GM23338 (cell line): ENCODE data around the gene CCDC73. TPM values are rescaled to one million over a fixed set of nuclear protein-coding genes. Genes with fewer than 3 reads are reported as not detected.

Experiments
- ATAC-seq: fragments of 200-7000 bp; cut with Tn5 transposase; 3 replicates; pipeline ENCODE4 v1.9.1; 2020
- DNase-seq: peaks from one replicate; pipeline ENCODE4 v3.0.0-alpha.2; 2015; ENCODE audit warnings: low spot score
- H2AFZ ChIP-seq: fragments of 200-600 bp; sonication (generic); 2 replicates; pipeline ENCODE4 v1.8.0; 2016; ENCODE audit warnings: antibody characterized with exemption, mild to moderate bottlenecking, moderate library complexity
- H3F3A ChIP-seq: fragments of 200-600 bp; sonication (generic); replicated peaks from 2 replicates; pipeline ENCODE4 v1.8.0; 2017; ENCODE audit warnings: antibody characterized with exemption, mixed run types, low read depth
- H3K27ac ChIP-seq: fragments of 200-600 bp; sonication (generic); 2 replicates; pipeline ENCODE4 v1.6.1; 2016; ENCODE audit warnings: low read depth
- H3K27me3 ChIP-seq: fragments of 200-600 bp; sonication (generic); 2 replicates; pipeline ENCODE4 v1.8.0; 2016; ENCODE audit warnings: mild to moderate bottlenecking, mixed run types, moderate library complexity; ENCODE audit not compliant: insufficient read depth
- H3K36me3 ChIP-seq: fragments of 200-600 bp; sonication (generic); 2 replicates; pipeline ENCODE4 v1.8.0; 2016; ENCODE audit warnings: mild to moderate bottlenecking; ENCODE audit not compliant: insufficient read depth
- H3K4me1 ChIP-seq: fragments of 200-600 bp; sonication (generic); 2 replicates; pipeline ENCODE4 v1.8.0; 2016; ENCODE audit warnings: mild to moderate bottlenecking, moderate library complexity; ENCODE audit not compliant: insufficient read depth
- H3K4me2 ChIP-seq: fragments of 200-600 bp; sonication (generic); 2 replicates; pipeline ENCODE4 v1.7.1; 2017; ENCODE audit warnings: mixed run types
- H3K4me3 ChIP-seq: fragments of 200-600 bp; sonication (generic); 2 replicates; pipeline ENCODE4 v1.6.1; 2016; ENCODE audit warnings: mixed run types
- H3K79me2 ChIP-seq: fragments of 200-600 bp; sonication (generic); replicated peaks from 2 replicates; pipeline ENCODE4 v1.8.0; 2017; ENCODE audit warnings: mild to moderate bottlenecking; ENCODE audit not compliant: insufficient read depth
- H3K9me2 ChIP-seq: fragments of 200-600 bp; sonication (generic); 2 replicates; pipeline ENCODE4 v1.8.0; 2017; ENCODE audit not compliant: insufficient read depth
- H4K20me1 ChIP-seq: fragments of 200-600 bp; sonication (generic); replicated peaks from 2 replicates; pipeline ENCODE4 v1.8.0; 2017; ENCODE audit warnings: mild to moderate bottlenecking; ENCODE audit not compliant: insufficient read depth
- H3K27ac Mint-ChIP-seq: 2 replicates; pipeline ENCODE4 v1.8.0; 2020; ENCODE audit warnings: inconsistent platforms, mild to moderate bottlenecking, moderate library complexity, mixed read lengths
- H3K27me3 Mint-ChIP-seq: 3 replicates; pipeline ENCODE4 v1.8.0; 2022; ENCODE audit warnings: low read depth, mild to moderate bottlenecking, moderate library complexity, mixed read lengths, inconsistent platforms; ENCODE audit not compliant: insufficient read depth, poor library complexity
- H3K36me3 Mint-ChIP-seq: 3 replicates; pipeline ENCODE4 v1.8.0; 2021; ENCODE audit warnings: low read depth, mild to moderate bottlenecking, inconsistent platforms, moderate library complexity, mixed read lengths
- H3K4me1 Mint-ChIP-seq: 3 replicates; pipeline ENCODE4 v1.8.0; 2020; ENCODE audit warnings: mild to moderate bottlenecking, inconsistent platforms, mixed read lengths
- H3K4me3 Mint-ChIP-seq: 3 replicates; pipeline ENCODE4 v1.8.0; 2021; ENCODE audit warnings: moderate library complexity, mild to moderate bottlenecking, inconsistent platforms, mixed read lengths
- H3K9me3 Mint-ChIP-seq: 3 replicates; pipeline ENCODE4 v1.8.0; 2020; ENCODE audit warnings: moderate library complexity, mild to moderate bottlenecking, inconsistent platforms, mixed read lengths
- CREB1 ChIP-seq: fragments of 250-450 bp; sonication (Bioruptor Pico); IDR thresholded peaks from 2 replicates; pipeline ENCODE4 v1.5.0; 2020; ENCODE audit warnings: low read depth, mild to moderate bottlenecking, moderate library complexity
- CTCF ChIP-seq, 2 experiments: fragments of 200-600 bp in 1 of 2; sonication (generic) in 1 of 2; conservative IDR thresholded peaks; 2 replicates each; pipeline versions ENCODE4 v1.5.1 to v1.6.1; 2016 to 2017; ENCODE audit warnings: antibody characterized with exemption in 2 of 2, low read depth in 2 of 2, mild to moderate bottlenecking in 2 of 2, moderate library complexity in 1 of 2
- EZH2 ChIP-seq: fragments of 200-600 bp; sonication (generic); IDR thresholded peaks from one replicate; pipeline ENCODE4 v1.8.0; 2017; ENCODE audit warnings: antibody characterized with exemption, mild to moderate bottlenecking, low read depth; ENCODE audit not compliant: unreplicated experiment
- JUNB ChIP-seq: IDR thresholded peaks from one replicate; pipeline ENCODE4 v1.6.1; 2016; ENCODE audit warnings: antibody characterized with exemption; ENCODE audit not compliant: unreplicated experiment
- STAT1 ChIP-seq: IDR thresholded peaks from one replicate; pipeline ENCODE4 v1.6.1; 2016; ENCODE audit warnings: antibody characterized with exemption; ENCODE audit not compliant: unreplicated experiment
- ZNF114 ChIP-seq: fragments of 250-450 bp; sonication (Bioruptor Pico); IDR thresholded peaks from 2 replicates; pipeline ENCODE4 v1.5.0; 2020; ENCODE audit warnings: mild to moderate bottlenecking, moderate library complexity
- ZNF331 ChIP-seq: fragments of 250-450 bp; sonication (Bioruptor Pico); IDR thresholded peaks from 2 replicates; pipeline ENCODE4 v1.5.0; 2020; ENCODE audit warnings: low read depth, mild to moderate bottlenecking, moderate library complexity
- long read RNA-seq: library from polyadenylated mRNA; unstranded; transcript quantifications from one replicate; pipeline ENCODE4 v2.0.0, GENCODE V29; 2020; ENCODE audit not compliant: unreplicated experiment
- polyA plus RNA-seq: library from polyadenylated mRNA; unstranded; fragments of >200 nt; fragmentation: Nextera tagmentation; extraction: Ambion mirVana; gene quantifications from 2 replicates; pipeline ENCODE4 v1.2.1, GENCODE V29; 2016
- total RNA-seq: library from RNA; depleted of rRNA; stranded (reverse); fragments of >200 nt; shearing (Covaris generic); gene quantifications from 2 replicates; pipeline ENCODE4 v1.2.3, GENCODE V29; 2014; rRNA removed
- TF ChIP-seq, protein P1 (sequence below): IDR thresholded peaks from one replicate; pipeline ENCODE4 v1.6.1; 2018; ENCODE audit warnings: antibody characterized with exemption; ENCODE audit not compliant: unreplicated experiment
- TF ChIP-seq, protein P2 (sequence below): IDR thresholded peaks from 2 replicates; pipeline ENCODE4 v1.6.1; 2016; ENCODE audit warnings: antibody characterized with exemption

CCDC73 gene
- total RNA-seq (0.08 TPM in 1 of 2 replicates, not detected in the other), polyA plus RNA-seq (0.06 and 0.17 TPM in 2 replicates)
- long read RNA-seq, partial matches to known transcripts: 0 of 1 reads
- long read RNA-seq, other reads (novel, unspliced or antisense): 1 of 1 reads

- 0 out of 2 replicates have a peak within 1 kb of the TSS, but pooled peaks have one; percentile 2 for H2AFZ ChIP-seq
- no peak within 1 kb of the TSS for H3K27ac Mint-ChIP-seq
Observed at GRCh38 chr11:32794439-32794838, at the start of gene CCDC73. Gene CCDC73 (minus strand): TSS chr11:32794662. CDS start chr11:32760243, 34,419 bp downstream.

DNA sequence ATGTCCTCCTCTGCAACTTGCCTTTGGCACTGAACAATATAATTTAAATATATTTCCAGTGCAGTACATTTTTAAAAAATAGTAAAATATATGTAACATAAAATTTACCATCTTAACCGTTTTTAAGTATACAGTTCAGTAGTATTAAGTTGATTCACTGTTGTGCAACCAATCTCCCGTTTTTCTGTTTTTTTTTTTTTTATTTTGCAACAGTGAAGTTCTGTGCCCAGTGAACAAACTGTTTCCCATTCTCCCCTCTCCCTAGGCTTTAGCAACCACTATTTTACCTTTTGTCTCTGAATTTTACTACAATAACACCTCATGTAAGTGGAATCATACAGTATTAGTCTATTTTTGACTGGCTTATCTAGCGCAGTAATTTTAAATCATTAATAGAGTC lies 49.1 kb upstream of the CCDC73 start:
- no peak for ATAC-seq
- Histone ChIP-seq H3K36me3 (no peaks in the 10 kb centered on the region), H3K79me2 (no peaks in the 10 kb centered on the region), H2AFZ (no peak overlapping the region), H3K4me1 (no peaks in the 10 kb centered on the region), H3F3A (no peaks in the 10 kb centered on the region), H3K27me3 (no peaks in the 10 kb centered on the region), H3K9me2 (no peaks in the 10 kb centered on the region), H3K4me2 (no peak overlapping the region), H3K27ac (no peak overlapping the region), H3K4me3 (no peak overlapping the region), H4K20me1 (no peaks in the 10 kb centered on the region)
- TF ChIP-seq EZH2 (no peak), STAT1 (no peak)
- no peak for DNase-seq
- Mint-ChIP-seq H3K4me1 (peaks cover 5% of the 10 kb centered on the region; the same call in 2 of the 3 replicates), H3K36me3 (no peaks in the 10 kb centered on the region), H3K4me3 (no peak overlapping the region), H3K9me3 (no peaks in the 10 kb centered on the region; the same call in 2 of the 3 replicates), H3K27ac (no peak overlapping the region), H3K27me3 (no peaks in the 10 kb centered on the region)

More at GRCh38 chr11:32794439-32794838, at the start of gene CCDC73:
- Histone ChIP-seq H3F3A (no peaks in the 10 kb centered on the region), H3K4me2 (no peak within 1 kb of the TSS), H3K27ac (no peak within 1 kb of the TSS), H3K9me2 (no peaks in the 10 kb centered on the region), H4K20me1 (no peaks in the 10 kb centered on the region), H3K79me2 (no peaks in the 10 kb centered on the region), H3K36me3 (no peaks in the 10 kb centered on the region), H3K4me3 (no peak within 1 kb of the TSS), H3K4me1 (no peaks in the 10 kb centered on the region), H3K27me3 (no peaks in the 10 kb centered on the region)
- Mint-ChIP-seq H3K36me3 (no peaks in the 10 kb centered on the region), H3K4me1 (no peaks in the 10 kb centered on the region; the same call in 2 of the 3 replicates), H3K27me3 (no peaks in the 10 kb centered on the region), H3K4me3 (no peak within 1 kb of the TSS), H3K9me3 (no peaks in the 10 kb centered on the region)
- TF ChIP-seq, protein P1, sequence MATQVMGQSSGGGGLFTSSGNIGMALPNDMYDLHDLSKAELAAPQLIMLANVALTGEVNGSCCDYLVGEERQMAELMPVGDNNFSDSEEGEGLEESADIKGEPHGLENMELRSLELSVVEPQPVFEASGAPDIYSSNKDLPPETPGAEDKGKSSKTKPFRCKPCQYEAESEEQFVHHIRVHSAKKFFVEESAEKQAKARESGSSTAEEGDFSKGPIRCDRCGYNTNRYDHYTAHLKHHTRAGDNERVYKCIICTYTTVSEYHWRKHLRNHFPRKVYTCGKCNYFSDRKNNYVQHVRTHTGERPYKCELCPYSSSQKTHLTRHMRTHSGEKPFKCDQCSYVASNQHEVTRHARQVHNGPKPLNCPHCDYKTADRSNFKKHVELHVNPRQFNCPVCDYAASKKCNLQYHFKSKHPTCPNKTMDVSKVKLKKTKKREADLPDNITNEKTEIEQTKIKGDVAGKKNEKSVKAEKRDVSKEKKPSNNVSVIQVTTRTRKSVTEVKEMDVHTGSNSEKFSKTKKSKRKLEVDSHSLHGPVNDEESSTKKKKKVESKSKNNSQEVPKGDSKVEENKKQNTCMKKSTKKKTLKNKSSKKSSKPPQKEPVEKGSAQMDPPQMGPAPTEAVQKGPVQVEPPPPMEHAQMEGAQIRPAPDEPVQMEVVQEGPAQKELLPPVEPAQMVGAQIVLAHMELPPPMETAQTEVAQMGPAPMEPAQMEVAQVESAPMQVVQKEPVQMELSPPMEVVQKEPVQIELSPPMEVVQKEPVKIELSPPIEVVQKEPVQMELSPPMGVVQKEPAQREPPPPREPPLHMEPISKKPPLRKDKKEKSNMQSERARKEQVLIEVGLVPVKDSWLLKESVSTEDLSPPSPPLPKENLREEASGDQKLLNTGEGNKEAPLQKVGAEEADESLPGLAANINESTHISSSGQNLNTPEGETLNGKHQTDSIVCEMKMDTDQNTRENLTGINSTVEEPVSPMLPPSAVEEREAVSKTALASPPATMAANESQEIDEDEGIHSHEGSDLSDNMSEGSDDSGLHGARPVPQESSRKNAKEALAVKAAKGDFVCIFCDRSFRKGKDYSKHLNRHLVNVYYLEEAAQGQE: no peak
- ATAC-seq (no peak), DNase-seq (no peak)

GRCh38 chr11:32840587-32840986 lies 46.1 kb upstream of the CCDC73 start:
- Mint-ChIP-seq H3K27me3 (no peaks in the 10 kb centered on the region), H3K9me3 (no peaks in the 10 kb centered on the region), H3K27ac (peak overlapping the region; percentile 87), H3K4me1 (peaks cover 5% of the 10 kb centered on the region; the same call in 2 of the 3 replicates), H3K36me3 (no peaks in the 10 kb centered on the region), H3K4me3 (no peak overlapping the region)
- Histone ChIP-seq H3K4me2 (no peak overlapping the region), H3F3A (no peaks in the 10 kb centered on the region), H3K4me1 (no peaks in the 10 kb centered on the region), H2AFZ (no peak overlapping the region), H3K4me3 (no peak overlapping the region), H3K27me3 (no peaks in the 10 kb centered on the region), H4K20me1 (no peaks in the 10 kb centered on the region), H3K9me2 (no peaks in the 10 kb centered on the region), H3K79me2 (no peaks in the 10 kb centered on the region), H3K36me3 (no peaks in the 10 kb centered on the region), H3K27ac (no peak overlapping the region)
- ATAC-seq: no peak
- no peak for DNase-seq
- TF ChIP-seq CREB1 (CRISPR knock-in tag): no peak
- TF ChIP-seq ZNF331 (CRISPR knock-in tag): no peak
- no peak for TF ChIP-seq EZH2
- TF ChIP-seq, protein P2, sequence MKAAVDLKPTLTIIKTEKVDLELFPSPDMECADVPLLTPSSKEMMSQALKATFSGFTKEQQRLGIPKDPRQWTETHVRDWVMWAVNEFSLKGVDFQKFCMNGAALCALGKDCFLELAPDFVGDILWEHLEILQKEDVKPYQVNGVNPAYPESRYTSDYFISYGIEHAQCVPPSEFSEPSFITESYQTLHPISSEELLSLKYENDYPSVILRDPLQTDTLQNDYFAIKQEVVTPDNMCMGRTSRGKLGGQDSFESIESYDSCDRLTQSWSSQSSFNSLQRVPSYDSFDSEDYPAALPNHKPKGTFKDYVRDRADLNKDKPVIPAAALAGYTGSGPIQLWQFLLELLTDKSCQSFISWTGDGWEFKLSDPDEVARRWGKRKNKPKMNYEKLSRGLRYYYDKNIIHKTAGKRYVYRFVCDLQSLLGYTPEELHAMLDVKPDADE: no peak
- no peak for TF ChIP-seq ZNF114 (CRISPR knock-in tag)
- no peak for TF ChIP-seq JUNB
- TF ChIP-seq CTCF (conservative IDR thresholded peaks at IDR 0.05; ENCODE audit: low read depth in 2 of 2): no peak
- TF ChIP-seq, protein P1: no peak
